ENCODE data around the gene MAPRE2.

MAPRE2 gene

DNA sequence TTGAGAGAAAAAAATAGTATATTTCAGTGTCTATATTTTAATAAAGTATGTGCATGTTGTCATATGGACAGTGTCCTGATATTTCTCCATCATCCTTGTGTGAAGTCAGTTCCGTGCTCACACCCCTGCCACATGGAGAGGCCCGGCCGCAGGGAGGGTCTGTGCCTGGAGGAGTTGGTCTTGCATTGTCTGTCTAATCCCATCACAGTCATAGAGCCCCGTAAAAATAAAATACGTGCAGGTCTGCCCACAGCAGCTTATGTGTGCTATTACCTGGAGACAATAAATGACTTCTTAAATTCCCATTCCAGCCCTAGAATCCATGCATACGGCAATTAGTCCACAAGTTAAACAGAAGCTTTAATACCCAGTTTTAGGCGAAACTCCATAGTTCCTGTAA is 20.1 kb downstream of the MAPRE2 start:
- H3K4me3 ChIP-seq (ENCODE audit: low read depth, low read length), result no peak overlapping the region

- no peak overlapping the region for H3K4me3 ChIP-seq (ENCODE audit: low read depth, low read length)
Observed at GRCh38 chr18:35061804-35062203, 20.6 kb downstream of the MAPRE2 start.

GRCh38 chr18:35062408-35062807 is 21.2 kb downstream of the MAPRE2 start:
- no peak overlapping the region for H3K4me3 ChIP-seq (ENCODE audit: low read depth, low read length)

GRCh38 chr18:35063875-35064690 is 22.9 kb downstream of the MAPRE2 start:
- no peak overlapping the region for H3K4me3 ChIP-seq (ENCODE audit: low read depth, low read length)

DNA sequence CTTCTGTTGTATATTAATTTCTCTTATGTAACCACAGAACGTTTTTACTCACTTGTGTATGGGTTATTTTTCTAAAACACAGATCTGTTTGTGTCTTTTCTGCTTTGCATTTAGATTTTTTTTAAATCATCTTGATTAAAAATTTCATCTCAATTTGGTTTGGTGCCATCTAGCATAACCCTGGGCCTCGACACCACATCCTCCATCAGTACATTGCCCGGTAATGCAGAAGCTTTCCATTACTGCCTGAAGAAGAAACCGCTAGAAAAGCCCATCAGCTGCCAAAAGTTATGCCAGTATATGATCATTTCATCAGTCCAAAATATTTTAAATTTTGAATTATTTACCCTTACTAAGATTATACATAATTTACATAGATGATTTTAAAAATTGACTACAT is 26.2 kb downstream of the MAPRE2 start:
- H3K4me3 ChIP-seq (ENCODE audit: low read depth, low read length), result no peak overlapping the region

DNA sequence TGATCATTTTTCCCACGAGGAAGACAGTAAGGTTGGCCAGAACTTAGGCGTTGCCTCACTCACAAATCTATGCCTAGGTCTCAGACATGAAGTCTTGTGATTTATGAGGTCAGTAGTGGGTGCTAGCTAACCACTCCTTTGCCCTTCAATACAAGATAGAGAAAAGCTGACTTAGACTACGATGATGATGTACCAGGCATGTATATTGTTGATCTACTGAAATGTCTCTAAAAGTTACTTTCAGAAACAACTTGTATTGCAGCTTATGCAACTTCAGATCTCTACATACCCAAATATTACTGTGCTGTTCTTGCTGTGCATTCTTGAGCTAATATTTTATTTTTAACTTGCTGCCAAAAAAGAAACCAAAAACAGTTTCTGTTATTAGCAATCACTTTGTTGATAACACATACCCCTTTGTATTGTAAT is 30.6 kb downstream of the MAPRE2 start:
- H3K4me3 ChIP-seq (ENCODE audit: low read depth, low read length), result no peak overlapping the region

- no peak overlapping the region for H3K4me3 ChIP-seq (ENCODE audit: low read depth, low read length)
Observed at GRCh38 chr18:35072616-35073015, 31.4 kb downstream of the MAPRE2 start.

DNA sequence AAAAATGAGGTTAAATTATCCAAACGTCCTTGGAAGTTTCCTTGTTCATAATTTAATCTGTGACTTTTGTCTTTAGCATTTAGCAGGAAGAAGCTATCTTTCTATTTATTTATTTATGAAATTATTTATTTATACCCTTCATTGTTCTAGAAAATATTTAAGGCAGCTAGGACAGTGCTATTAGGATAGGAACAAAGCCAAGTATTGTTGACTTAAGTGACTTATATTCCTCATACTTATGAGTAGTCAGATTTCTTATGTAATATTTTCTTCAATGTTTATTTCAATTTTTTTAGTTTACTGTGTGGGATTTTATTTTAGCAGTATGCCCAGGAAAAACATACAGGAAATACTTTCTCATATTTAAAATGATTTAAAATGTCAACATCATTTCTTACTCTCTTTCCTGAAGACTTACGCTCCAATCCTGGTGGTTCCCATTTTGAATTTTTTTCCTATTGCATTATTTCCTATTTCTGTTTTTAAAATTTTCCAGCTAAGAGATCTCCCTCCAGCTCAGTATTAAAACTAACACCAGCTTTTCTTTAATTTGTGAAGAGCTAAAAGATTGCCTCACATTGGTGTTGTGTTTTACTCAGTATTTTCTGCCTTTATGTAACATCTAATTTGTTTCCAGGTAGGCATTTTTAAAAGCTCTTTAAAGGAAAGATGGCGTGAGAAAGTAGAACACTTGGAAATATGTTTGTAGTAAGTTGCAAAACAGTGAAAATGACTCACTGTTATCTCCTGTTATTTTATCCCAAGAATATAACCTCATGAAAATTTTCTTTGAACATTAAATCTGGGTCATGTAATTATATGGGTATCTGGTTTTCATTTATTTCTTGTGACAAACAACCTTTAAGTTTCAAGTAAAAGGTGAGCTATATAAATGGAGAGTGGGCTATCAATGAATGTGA is 32.2 kb downstream of the MAPRE2 start:
- no peak overlapping the region for H3K4me3 ChIP-seq (ENCODE audit: low read depth, low read length)

DNA sequence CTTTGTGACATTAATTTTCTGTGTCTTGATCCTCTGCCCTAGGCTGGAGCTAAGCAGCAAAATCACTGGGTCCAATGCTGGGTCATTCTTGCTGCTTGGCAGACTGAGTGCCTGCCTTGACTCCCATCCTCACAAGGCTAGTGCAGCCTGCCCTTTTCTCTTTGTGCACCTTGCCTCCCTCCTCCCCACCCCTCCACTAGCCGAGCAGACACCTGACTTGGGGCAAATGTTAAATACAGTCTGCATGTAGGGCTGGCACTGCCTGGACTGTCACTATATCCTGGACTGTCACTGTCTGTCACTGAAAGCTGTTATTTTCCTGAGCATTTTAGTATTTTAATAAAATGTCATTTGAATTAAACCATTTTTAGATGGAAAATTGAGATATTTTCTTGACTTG is 33.4 kb downstream of the MAPRE2 start:
- H3K4me3 ChIP-seq (ENCODE audit: low read depth, low read length), result no peak overlapping the region

- H3K4me3 ChIP-seq (ENCODE audit: low read depth, low read length), result no peak overlapping the region
Observed at GRCh38 chr18:35075132-35075531, 33.9 kb downstream of the MAPRE2 start.

GRCh38 chr18:35076135-35076924 is 35.1 kb downstream of the MAPRE2 start:
- no peak overlapping the region for H3K4me3 ChIP-seq (ENCODE audit: low read depth, low read length)

DNA sequence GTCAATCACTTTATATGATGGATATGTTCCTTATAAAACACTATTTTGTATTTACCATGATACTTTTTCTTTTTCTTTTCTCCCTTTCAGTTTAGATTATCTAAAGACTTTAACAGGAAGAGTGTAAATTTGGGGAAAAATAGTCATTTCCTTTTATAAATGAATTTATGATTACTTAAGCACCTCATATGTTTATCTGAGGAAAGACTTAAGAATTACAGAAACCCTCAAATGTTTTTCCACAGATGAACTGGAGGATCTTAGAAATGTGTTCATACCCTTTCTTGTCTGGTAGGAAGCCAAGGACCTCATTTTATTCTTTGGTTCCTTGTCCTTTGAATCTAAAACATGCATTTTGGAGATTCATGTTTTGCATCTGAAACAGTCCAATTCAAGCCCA is 36.7 kb downstream of the MAPRE2 start:
- H3K4me3 ChIP-seq (ENCODE audit: low read depth, low read length), result no peak overlapping the region

DNA sequence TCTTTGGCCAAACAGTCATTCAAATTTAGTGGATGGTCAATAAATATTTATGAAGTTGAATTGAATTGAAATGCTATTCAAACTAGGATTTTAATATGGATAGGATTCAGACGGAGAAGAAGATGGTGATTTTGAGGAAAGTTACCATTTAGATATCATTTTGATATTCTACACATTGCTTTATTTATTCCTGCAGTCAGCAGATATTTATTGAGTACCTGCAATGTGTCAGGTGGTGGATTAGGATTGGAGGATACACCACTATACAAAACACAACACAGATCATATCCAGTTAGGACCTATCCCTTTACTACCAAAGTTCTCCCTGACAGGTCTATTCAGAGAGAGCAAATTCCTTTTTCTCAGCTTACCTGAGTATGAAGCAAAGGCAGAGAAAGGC is 38.8 kb downstream of the MAPRE2 start:
- H3K4me3 ChIP-seq (ENCODE audit: low read depth, low read length), result no peak overlapping the region

GRCh38 chr18:35083174-35083712 is 42.0 kb downstream of the MAPRE2 start:
- no peak overlapping the region for H3K4me3 ChIP-seq (ENCODE audit: low read depth, low read length)

DNA sequence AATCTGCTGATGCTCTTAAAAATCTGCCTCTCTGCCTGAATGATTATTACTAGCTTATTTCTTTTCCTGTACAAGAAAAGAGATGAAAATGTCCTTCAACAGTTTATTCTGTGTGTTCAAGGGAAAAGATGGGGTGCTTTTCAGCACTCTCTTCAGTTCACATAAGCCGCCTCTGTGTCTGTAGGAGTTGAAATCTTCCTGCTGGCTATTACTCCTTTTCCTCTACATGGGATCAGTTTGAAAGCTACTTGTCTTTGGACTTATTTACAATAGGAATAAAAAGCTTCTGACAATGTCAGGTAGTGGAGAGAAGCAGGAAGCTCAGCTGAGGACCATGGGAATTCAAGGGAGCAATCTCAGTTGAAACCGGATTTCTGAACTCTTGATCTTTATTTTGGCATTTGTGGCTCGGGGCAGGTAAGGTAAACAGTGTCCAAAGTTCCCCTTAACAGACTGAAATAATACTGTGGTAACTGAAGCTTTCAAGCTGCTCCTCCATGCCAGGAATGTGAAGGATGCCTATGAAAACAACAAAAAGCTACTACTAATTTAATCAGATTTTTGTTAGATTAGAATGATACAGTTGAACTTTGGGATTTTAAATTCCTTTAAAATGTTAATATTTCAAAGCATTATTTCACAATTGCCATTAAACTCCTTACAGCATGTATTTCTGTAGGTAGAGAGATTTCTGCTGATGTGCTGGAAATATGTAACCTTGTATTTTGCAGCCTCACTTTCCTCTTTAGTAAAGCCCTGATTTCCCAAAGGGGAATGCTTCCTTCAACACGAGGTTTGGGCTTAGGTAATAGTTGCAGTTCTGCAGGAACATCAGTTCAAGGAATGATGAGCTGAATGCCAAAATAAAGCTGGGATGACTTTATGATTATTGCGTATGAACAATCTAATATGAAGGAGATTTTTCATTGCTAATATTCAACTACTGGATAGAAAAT is 43.6 kb downstream of the MAPRE2 start:
- H3K4me3 ChIP-seq (ENCODE audit: low read depth, low read length), result no peak overlapping the region

- H3K4me3 ChIP-seq (ENCODE audit: low read depth, low read length), result no peak overlapping the region
Observed at GRCh38 chr18:35085450-35086380, 44.5 kb downstream of the MAPRE2 start.

DNA sequence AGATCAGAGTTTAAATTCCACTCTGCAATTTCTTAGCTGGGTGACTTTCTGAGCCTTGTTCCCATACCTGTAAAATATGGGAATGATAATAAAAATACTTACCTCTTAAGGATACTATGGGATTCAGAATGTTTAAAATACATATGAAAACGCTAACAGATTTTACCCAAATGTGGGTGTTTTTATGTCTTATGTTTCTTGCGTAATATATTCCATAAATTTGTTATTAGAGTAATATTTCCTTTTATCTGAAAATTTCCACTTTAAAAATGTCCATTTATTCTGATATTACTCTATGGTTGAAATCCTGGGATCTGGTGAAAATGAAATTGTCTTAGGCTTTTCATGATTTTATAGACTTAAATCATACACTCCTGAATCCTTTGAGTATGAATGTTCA is 45.5 kb downstream of the MAPRE2 start:
- no peak overlapping the region for H3K4me3 ChIP-seq (ENCODE audit: low read depth, low read length)

- H3K4me3 ChIP-seq (ENCODE audit: low read depth, low read length), result no peak overlapping the region
Observed at GRCh38 chr18:35087726-35088125, 46.5 kb downstream of the MAPRE2 start.

- H3K4me3 ChIP-seq (ENCODE audit: low read depth, low read length), result no peak overlapping the region
Observed at GRCh38 chr18:35088921-35089320, 47.7 kb downstream of the MAPRE2 start.

Data from iPS-11a (cell line).